Pancreas (tissue), 10 donors: ENCODE data around the gene COX10. TPM values are rescaled to one million over a fixed set of nuclear protein-coding genes. Genes with fewer than 3 reads are reported as not detected.

ENCODE experiments used
- ATAC-seq, 4 donors: fragments of 200-7000 bp; cut with Tn5 transposase; one replicate each; pipeline versions ENCODE4 v1.8.0 to v1.9.1; 2020; ENCODE audit warnings: mild to moderate bottlenecking in 4 of 4, moderate library complexity in 4 of 4
- DNase-seq, 6 donors: peaks; one replicate each; pipeline ENCODE4 v3.0.0-alpha.2; 2020
- FAIRE-seq: peaks from 2 replicates; lab custom pipeline; 2012; peaks lifted over from hg19 to GRCh38; lab: Jason Lieb, UNC
- H3K27ac ChIP-seq, 4 donors: fragments of 200-600 bp; sonication (generic); 1 replicate in 3 of 4; 2 replicates in 1 of 4; pipeline versions ENCODE4 v1.5.0 to v1.8.0; 2020
- H3K27me3 ChIP-seq, 4 donors: fragments of 200-600 bp; one replicate each; pipeline ENCODE4 v1.8.0; 2021
- H3K36me3 ChIP-seq, 3 donors: fragments of 200-600 bp; sonication (generic) in 1 of 3; one replicate each; pipeline versions ENCODE4 v1.5.0 to v1.8.0; 2020 to 2021
- H3K4me1 ChIP-seq, 3 donors: fragments of 200-600 bp; one replicate each; pipeline ENCODE4 v1.8.0; 2021
- H3K4me3 ChIP-seq, 4 donors: fragments of 200-600 bp; sonication (generic) in 2 of 4; one replicate each; pipeline versions ENCODE4 v1.5.0 to v1.8.0; 2020 to 2021
- H3K9me3 ChIP-seq, 4 donors: fragments of 200-600 bp; one replicate each; pipeline ENCODE4 v1.8.0; 2021
- CTCF ChIP-seq, 4 donors: fragments of 200-600 bp; sonication (generic) in 3 of 4; IDR thresholded peaks; one replicate each; pipeline versions ENCODE4 v1.5.0 to v1.8.0; 2021; ENCODE audit warnings: antibody characterized with exemption in 4 of 4
- WGBS, 2 donors: extraction: QIAGEN DNeasy Blood & Tissue Kit; methylation state at CpG; one replicate each; pipeline ENCODE4 v1.1.7; 2013; 5-methylcytosine and 5-hydroxymethylcytosine counted together
- intact Hi-C, 3 donors: fragments of 100-400 bp; cut with DNase I; formaldehyde crosslinking; loops; one replicate each; pipeline versions ENCODE4 v1.11.1 to v1.14.2; 2022
- polyA plus RNA-seq, 2 donors: library from polyadenylated mRNA; stranded (reverse); fragments of 200-250 nt; gene quantifications; one replicate each; pipeline ENCODE4 v1.2.3, GENCODE V29; 2013
- total RNA-seq, 6 donors: library from RNA; stranded (reverse); fragmentation: NEBNext Ultra II Directional in 4 of 6; extraction: Animal tissue kit (Norgen Biotek cat#: 25700) in 4 of 6; gene quantifications; one replicate each; pipeline versions ENCODE4 v1.2.1 to v1.2.4, GENCODE V29; 2021 to 2023
- donor health status: healthy with polysubstance abuse.
- donor health status: DM: no; HTN: no; CAD: no; lungs with moderate emphysema.
- donor health status: DM: no; HTN: no; CAD: no.
- donor health status: control.
- donor health status: control.
- donor health status: Bipolar disorder and iron deficiency.
- donor health status: DM: yes; HTN: yes; CAD: no.
- donor health status: DM: no; HTN: no; CAD: no.
- donor health status: DM: no; HTN: no; CAD: no.
- donor health status: DM: yes; HTN: yes; CAD: no.

The COX10 gene
- total and polyA plus RNA-seq, 8 donors, result 4.4 to 10.3 (median 6.0) TPM

DNA sequence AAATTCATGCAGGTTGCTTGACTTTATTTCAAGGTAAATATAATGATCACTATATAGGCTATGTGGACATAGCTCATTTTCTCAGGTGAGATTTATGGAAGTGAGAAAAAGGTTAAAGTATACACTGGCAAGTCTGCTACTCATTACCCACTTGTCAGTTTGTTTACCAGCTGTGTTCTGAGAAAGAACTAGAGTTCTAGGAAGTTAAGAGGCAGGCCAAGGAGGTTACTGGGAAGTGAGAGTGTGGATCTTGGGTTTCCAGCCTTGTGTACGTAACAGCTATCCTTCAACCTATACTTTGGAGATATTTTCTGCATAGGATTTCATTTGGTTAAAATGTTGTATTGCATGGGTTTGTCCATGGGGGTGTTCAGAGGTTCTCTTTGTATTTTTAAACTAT, 31.9 kb upstream of the COX10 start:
- no peak for ATAC-seq

DNA sequence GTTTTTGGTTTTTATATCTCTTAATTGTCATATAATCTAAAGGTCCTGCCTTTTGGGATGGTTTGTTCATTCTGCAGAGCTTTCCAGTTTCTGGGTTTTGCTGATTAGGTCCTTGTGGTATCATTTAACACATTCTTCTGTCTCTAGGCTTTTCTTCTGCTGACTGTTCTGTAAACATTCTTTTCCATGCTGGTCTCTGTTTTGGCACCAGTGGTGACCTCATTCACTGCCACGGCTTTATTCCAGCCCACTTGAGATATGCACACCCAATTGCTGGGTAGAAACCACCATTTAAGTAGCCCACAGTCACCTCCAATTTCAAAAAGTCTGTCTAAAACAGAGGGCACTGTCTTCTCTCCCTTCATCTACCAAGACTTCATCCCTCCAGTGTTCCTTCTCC, 31.1 kb upstream of the COX10 start:
- no peak for ATAC-seq
- no peak for TF ChIP-seq CTCF (IDR thresholded peaks at IDR 0.05)
- 38 to 44% methylated on average over 1 of the region's 1 CpG for WGBS, 2 donors

More for the DNA sequence above, 31.9 kb upstream of the COX10 start:
- WGBS, 2 donors, result 89 to 90% methylated on average over 1 of the region's 1 CpG
- no peak for FAIRE-seq
- TF ChIP-seq CTCF (IDR thresholded peaks at IDR 0.05), result no peak
- Histone ChIP-seq H3K36me3 (no peaks in the 10 kb centered on the region), H3K27me3 (no peaks in the 10 kb centered on the region), H3K4me1 (no peaks in the 10 kb centered on the region), H3K9me3 (no peaks in the 10 kb centered on the region), H3K4me3 (no peak overlapping the region), H3K27ac (no peak overlapping the region)
- intact Hi-C loops, result no loop called here
- DNase-seq, result no peak

DNA sequence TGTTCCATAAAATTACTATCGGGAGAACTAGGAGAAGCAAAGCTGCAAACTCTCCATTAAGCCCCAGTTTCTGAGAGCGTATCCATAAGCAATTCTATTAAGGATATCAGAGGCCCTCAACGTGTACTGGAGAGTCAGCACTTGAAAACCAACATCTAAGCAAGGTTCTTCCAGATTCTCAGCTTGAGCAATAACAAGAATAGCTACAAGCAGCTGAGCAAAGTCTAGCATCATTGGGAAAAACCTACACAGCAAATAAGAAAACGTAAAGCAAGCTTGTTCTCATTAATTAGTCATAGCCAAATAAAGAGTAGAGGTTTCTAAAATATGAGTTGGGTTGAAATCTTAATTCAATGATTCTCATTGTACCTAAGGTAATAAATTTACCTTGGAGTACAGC, 26.9 kb upstream of the COX10 start:
- ATAC-seq (no peak), DNase-seq (no peak), FAIRE-seq (no peak)
- Histone ChIP-seq H3K36me3 (no peaks in the 10 kb centered on the region), H3K27me3 (no peaks in the 10 kb centered on the region), H3K9me3 (no peaks in the 10 kb centered on the region), H3K27ac (no peak overlapping the region), H3K4me3 (no peak overlapping the region), H3K4me1 (no peaks in the 10 kb centered on the region)
- no peak for TF ChIP-seq CTCF (IDR thresholded peaks at IDR 0.05)
- WGBS, 2 donors, result 92 to 93% methylated on average over 4 of the region's 4 CpGs
- intact Hi-C loops, result no loop called here

More for the DNA sequence above, 31.1 kb upstream of the COX10 start:
- Histone ChIP-seq H3K4me1 (no peaks in the 10 kb centered on the region), H3K27me3 (no peaks in the 10 kb centered on the region), H3K36me3 (no peaks in the 10 kb centered on the region), H3K4me3 (no peak overlapping the region), H3K9me3 (no peaks in the 10 kb centered on the region), H3K27ac (no peak overlapping the region)
- DNase-seq (no peak), FAIRE-seq (no peak)
- intact Hi-C loops, result no loop called here

- no peak for DNase-seq
- TF ChIP-seq CTCF (IDR thresholded peaks at IDR 0.05), result no peak
- FAIRE-seq, result no peak
- H3K4me1 ChIP-seq, result no peaks in the 10 kb centered on the region
- no peak for ATAC-seq
- intact Hi-C loops, result no loop called here
- no peaks in the 10 kb centered on the region for H3K36me3 ChIP-seq
- no peaks in the 10 kb centered on the region for H3K9me3 ChIP-seq
- H3K4me3 ChIP-seq, result no peak overlapping the region
- WGBS, 2 donors, result 36 to 81% methylated on average over 1 of the region's 1 CpG
- H3K27ac ChIP-seq, result no peak overlapping the region
- H3K27me3 ChIP-seq, result no peaks in the 10 kb centered on the region
These were observed 24.6 kb upstream of the COX10 start for GRCh38 chr17:14044702-14045101.

GRCh38 chr17:14046978-14047377, 22.3 kb upstream of the COX10 start:
- FAIRE-seq (no peak), ATAC-seq (no peak), DNase-seq (no peak)
- WGBS, 2 donors, result 87 to 96% methylated on average over 6 of the region's 6 CpGs
- Histone ChIP-seq H3K27ac (no peak overlapping the region), H3K4me1 (no peaks in the 10 kb centered on the region), H3K9me3 (no peaks in the 10 kb centered on the region), H3K4me3 (no peak overlapping the region), H3K36me3 (no peaks in the 10 kb centered on the region), H3K27me3 (no peaks in the 10 kb centered on the region)
- TF ChIP-seq CTCF (IDR thresholded peaks at IDR 0.05), result no peak
- intact Hi-C loops, result no loop called here
